HG03565 (cell line): Measurements from ENCODE around the gene TUBA4B.

Experiments
- ATAC-seq: cut with Tn5 transposase; IDR thresholded peaks from one replicate; pipeline ENCODE4 v1.9.1; 2021; ENCODE audit warnings: mild to moderate bottlenecking, moderate library complexity; ENCODE audit not compliant: unreplicated experiment

The TUBA4B gene

DNA sequence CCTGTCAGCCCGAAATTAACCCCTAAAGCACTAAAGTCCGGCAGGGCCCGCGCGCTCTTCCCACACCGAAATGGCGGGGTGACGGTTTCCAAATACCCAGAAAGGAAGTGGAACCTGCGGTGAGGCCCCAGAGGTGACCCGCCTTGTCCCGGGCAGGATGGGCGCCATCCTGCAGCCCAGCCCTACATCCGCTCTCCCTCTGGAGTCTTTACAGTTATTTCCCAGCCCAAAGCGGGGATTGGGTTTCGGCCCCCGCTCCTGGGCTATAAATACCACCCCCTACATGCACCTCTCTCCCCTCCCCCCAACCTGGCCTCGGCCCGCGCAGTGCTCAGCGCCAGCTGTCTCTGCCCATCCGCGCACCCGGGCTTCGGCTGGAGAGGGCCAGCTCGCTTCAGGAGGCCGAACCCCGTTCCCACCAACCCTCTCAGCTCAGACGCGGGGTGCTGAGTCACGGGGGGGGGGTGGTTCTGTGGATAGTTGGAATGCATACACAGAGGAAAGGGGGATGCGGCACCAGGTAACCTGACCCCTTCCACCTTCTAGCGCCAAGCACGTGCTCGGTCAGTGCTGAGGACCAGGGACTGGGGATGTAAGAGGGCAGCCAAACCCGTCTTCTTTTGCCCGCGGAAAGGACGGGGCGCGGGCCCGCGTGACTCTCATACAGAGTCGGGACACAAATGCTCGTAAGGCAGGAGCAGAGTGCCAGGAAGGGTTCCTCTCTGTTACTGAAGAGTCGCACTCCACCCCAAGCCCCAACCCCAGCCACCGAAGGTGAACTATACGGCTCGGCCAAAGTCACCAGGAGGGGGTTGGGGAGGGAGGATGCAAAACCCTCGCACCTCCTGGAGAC, at the start of gene TUBA4B:
TUBA4B (plus strand) TSS at position 344 of the 853 bp plus-strand sequence; CDS start at position 509, 165 bp downstream.
- no peak for ATAC-seq

DNA sequence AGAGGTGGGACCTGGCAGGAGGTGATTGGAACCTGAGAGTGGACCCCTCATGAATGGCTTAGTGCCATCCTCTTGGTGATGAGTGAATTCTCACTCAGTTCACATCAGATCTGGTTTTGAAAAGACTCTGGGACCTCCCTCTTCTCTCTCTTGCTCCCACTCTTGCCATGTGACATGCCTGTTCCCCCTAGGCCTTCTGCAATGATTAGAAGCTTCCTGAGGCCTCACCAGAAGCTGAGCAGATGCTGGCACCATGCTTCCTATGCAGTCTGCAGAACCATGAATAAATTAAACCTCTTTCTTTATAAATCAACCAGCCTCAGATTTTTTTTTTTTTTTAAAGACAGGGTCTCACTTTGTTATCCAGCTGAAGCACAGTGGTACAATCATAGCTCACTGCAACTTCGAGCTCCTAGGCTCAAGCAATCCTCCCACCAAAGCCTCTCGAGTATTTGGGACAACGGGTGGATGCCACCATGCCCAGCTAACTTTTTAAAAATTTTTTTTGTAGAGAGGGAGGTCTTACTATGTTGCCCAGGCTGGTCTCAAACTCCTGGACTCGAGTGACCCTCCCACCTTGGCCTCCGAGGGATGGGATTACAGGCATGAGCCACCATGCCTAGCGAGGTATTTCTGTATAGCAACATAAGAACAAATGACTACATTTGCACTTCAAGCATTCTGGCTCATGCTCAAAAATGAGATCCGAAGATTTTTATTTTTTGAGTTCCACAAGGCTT, 48.4 kb upstream of the TUBA4B start:
- ATAC-seq = no peak

DNA sequence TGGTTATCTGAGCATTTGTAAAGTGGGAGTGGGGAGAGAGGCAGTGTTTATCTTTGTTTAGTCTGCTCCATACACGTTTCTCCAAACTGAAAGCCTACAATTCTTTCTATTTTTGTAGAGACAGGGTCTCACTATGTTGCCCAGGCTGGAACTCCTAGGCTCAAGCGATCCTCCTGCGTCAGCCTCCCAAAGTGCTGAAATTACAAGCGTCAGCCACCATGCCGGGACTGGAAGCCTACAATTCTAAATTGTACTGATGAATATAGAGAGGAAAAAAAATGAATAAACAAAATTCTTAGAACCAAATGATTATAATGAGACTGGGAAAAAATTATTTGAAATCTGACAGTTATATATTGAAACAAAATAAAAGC, 47.9 kb upstream of the TUBA4B start:
- no peak for ATAC-seq

DNA sequence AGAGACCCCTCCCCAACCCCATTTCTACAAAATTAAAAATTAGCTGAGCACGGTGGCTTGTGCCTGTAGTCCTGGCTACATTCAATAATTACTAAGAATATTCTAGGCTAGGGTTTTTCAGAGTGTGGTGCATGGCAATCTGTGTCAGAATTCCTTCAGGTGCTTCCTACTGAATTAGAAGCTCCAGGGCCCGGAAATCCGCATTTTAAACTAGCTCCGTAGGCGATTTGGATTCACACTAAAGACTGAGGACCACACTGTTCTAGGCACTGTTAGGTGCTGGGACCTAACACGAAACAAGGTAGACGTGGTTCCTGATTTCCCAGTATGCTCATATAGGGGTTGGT, 47.1 kb upstream of the TUBA4B start:
- no peak for ATAC-seq

DNA sequence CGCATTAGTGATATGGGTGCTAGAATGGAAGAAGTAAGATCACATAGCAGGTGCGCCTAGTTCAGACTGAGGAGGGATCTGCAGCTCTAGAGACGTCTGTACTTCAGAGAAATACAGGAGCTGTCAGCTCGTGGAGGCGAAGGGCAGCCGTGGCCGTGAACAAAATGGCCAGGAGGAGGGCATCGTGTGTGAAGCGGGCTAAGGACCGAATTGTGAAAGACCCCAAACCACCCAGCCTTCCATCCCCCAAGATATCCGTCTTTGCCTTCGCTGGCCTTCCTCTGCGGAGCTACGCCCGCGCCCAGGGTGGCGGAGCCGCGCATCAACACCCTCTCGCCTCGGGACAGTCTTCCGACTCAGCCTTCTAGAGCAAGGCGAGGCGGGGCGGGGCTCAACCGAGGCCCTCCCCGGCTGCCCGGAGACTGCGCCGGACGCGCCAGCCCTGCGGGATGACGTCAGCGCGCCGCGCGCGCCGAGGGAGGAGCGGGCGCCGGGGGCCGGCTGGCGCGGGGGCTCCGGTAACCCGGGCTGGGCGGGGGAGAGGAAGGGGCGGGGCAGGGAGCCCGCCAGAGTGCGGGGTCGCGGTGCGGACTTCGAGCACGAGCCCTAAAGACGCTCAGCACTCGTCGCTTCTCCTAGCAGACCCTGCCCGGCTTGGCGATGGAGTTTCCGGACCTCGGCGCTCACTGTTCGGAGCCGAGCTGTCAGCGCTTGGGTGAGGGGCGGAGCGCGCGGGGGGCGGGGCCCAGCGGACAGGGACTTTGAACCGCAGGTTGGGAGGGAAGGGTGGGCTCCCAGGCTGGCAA, 46.5 kb upstream of the TUBA4B start, which contains the start of gene ZFAND2B:
ZFAND2B (plus strand) TSS at position 455 of the 806 bp plus-strand sequence; CDS start at position 661, 206 bp downstream.
- ATAC-seq = peak; percentile 95

DNA sequence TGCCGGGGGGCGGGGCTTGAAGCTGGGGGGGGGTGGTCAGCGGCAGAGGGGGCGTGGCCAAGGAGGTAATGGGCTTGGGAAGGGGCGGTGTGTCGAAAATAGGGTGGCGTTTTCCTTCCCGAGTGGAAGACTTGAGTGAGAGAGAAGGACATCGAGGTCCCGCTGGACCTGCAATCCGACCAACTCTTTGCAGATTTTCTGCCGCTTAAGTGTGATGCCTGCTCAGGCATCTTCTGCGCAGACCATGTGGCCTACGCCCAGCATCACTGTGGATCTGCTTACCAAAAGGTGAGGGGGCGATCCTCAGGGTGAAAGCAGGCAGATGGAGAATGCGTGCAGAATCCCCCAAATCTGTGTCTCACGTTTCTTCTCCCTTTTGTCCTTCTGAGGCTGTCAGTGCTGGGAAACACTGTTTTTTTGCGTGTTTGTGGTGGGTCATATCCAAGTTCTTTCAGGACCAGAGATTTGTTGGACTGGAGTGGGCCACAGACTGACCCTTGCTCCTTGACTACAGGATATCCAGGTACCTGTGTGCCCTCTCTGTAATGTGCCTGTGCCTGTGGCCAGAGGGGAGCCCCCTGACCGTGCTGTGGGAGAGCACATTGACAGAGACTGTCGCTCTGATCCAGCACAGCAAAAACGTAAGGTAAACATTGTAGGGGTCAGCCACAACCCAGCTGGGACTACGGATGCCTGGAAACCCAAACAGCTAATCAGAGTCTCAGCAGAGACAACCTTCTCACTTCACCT, 45.7 kb upstream of the TUBA4B start:
- ATAC-seq = no peak

DNA sequence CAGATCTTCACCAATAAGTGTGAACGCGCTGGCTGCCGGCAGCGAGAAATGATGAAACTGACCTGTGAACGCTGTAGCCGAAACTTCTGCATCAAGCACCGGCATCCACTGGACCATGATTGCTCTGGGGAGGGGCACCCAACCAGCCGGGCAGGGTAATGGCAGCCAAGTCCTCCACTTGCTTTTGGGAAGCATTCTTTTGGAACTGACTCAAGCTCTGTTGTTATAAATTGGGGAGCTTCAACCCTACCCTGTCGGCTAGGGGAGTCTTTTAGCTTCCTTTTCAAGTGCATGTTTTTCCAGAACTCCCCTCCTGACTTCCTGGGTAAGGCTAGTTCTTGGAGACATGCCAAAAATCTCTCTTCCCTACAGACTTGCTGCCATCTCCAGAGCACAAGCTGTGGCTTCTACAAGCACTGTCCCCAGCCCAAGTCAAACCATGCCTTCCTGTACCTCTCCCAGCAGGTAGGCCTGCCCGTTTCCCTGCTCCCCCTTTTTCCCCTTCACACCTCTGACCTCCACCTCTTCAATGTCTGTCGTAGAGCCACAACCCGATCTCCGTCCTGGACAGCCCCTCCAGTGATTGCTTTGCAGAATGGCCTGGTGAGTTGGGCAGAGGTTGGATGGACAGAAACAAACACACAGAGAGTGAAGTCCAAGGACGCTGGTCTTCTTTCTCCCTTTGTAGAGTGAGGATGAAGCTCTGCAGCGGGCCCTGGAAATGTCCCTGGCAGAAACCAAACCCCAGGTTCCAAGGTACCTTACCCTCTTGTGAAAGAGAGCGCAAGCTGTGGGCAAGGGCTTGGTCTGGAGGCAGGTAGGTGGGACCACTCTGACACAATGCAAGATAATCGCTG, 44.9 kb upstream of the TUBA4B start:
- no peak for ATAC-seq

DNA sequence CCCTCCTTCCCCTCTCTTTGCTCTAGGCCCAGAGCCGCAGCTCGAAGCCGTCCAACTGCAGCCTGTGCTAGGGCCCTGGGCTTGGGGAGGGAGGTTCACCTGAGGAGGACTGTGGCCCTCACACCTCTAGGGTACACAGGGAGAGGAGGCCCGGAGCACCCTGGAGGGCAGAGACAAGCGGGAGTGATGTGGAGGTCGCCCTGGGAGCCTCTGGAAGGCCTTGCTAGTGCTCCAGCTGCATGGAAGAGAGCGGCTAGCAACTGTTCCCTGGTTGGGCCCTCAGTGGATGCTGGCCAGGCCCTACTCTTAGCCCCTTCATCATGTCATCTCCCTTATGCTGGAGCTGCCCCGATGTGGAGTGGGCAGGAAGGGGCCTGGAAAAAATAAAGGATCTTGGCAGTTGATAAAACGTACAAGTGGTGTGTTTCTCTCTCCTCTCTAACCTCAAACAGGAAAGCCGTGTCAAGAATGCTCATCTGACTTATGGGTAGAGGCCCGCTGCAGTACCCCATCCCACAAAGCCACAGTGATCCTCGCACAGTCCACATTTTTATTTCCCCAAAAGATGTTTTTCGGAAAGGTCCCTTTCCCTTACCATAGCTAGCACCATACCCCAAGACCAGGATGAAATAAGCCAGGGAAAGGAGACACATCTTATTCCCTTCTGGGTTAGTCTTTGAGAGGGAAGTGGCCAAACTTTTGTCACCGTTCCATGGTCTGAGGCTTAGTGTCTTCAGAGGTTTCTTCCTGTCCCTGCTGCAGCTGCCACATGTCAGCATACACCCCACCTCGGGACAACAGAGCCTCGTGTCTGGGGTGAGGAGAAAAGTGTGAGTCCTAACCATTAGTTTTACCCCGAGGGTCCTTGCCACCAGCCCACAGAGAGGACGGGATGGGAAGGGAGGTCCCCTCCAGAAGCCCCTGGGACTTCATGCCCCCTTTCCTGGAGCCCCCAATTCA, 43.5 kb upstream of the TUBA4B start:
- no peak for ATAC-seq

DNA sequence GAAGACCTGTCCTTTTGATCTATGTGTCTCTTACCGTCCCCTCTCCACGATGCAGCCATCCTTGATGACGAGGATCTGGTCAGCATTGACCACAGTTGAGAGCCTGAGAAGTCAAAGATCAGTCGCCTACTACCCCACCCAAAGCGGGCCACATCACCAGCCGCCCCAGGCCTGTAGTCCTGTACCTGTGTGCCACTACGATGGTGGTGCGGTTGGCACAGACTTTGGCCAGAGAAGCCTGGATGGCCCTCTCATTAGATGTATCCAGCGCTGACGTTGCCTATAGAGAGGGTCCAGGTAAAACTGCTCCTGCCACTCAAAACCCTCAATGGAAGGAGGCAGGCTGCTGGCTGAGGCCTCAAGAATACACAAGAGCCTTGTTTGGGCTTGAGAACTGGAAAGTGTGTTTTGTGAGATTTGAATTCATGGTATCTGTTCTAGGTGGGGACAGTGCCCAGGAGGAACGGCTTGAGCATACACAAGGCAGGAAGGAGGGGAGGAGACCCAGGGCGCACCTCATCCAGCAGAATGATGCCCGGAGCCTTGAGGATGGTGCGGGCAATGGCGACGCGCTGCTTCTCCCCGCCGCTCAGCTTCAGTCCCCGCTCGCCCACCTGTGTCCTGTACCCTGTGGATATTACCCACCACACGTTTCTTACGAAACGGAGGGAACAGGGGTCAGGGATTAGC, 42.7 kb upstream of the TUBA4B start:
- no peak for ATAC-seq

DNA sequence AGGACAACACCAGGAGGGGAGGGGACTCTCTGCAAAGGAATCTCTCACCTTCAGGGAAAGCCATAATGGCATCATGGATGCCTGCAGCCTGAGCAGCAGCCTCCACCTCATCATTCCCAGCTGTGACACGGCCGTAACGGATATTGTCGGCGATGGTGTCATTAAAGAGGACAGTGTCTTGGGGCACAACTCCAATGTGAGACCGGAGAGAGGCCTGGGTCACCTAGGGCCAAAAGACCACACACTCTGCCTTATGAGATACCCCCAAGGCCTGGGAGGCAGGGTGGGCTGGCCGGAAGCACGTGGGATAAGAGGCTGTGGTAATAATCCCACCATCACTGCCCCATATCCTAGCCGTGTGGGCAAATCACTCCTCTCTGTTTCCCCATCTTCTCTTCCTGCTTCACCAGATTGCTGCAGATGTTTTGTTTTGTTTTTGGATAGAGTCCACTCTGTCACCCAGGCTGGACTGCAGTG, 42.1 kb upstream of the TUBA4B start:
- no peak for ATAC-seq

DNA sequence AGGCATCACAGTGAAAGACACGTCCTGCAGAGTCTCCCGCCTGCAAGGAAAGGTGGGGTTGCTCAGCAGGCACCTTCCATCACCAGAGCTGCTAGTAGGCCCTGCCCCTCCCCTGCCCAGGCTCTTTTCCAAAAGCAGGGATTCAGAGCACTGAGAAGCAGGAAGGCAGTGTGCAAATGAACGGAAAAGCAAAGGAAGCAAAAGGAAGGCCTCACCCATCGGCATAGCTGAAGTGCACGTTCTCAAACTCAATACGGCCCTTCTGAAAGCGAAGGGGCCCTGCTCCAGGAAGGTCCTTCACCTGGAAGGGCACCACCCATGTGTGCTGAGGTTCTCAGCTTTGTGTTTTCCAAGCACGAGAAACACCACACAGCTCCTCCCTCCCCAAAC, 40.0 kb upstream of the TUBA4B start:
- ATAC-seq = no peak

DNA sequence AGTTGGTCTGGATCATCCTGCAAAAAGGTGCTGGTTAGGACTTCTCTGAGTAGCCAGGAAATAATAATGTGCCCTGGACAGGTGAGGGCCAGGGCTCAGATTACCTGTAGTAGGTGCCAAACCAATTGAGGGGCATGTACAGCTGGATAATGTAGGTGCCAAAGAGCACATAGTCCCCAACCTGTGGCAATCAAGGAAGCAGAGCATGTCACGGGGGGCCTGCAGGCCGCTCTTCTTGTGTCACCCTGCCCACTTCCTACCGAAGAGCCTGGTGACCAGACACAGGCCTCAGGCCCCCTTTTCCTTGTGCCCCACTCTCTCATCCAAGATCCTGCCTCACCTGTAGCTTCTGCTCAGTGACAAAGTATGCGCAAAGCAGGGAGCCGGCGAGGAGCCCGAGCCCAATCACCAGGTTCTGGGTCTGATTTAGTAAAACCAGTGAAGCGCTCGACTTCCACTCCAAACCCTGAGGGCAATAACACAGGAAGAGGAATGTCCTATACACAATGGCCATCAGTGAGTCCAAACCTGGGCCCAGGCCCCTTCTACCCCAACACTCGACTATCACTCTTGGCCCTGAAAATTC, 39.5 kb upstream of the TUBA4B start:
- ATAC-seq = no peak

DNA sequence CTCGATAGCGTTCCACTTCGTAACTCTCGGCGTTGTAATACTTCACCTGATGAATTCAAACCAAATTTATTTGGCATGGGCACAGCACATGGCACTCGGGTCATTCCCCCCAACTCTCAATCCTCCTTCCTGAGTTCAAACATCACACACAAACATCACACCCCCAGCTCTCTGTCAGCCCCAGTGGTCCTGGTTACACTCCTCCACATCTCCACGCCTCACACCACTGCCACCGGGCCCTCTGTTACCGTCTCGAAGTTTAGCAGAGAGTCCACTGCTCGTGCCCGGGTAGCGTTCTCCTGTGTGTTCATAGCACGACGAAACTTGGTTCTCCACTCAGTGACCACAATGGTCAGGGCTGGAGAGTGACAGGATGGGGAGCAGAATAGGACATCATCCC, 38.9 kb upstream of the TUBA4B start:
- no peak for ATAC-seq

DNA sequence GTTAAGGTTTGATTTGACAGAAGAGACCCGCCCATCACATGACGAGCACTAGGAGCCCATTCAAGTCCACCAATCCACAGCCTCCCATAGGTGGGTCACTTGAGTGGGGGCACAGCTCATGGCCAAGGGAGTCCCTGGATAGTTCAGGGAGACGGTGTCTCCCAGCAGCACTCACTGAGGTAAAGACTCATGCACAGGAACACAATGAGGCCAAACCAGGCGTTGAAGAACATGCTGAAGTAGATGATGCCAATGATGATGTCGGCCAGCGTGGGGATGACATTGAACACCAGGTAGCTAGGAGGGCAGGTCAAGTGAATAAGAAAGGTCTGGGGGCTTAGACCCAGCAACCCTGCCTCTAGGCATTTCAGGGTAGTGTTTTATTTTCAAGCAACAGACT, 38.3 kb upstream of the TUBA4B start:
- no peak for ATAC-seq

DNA sequence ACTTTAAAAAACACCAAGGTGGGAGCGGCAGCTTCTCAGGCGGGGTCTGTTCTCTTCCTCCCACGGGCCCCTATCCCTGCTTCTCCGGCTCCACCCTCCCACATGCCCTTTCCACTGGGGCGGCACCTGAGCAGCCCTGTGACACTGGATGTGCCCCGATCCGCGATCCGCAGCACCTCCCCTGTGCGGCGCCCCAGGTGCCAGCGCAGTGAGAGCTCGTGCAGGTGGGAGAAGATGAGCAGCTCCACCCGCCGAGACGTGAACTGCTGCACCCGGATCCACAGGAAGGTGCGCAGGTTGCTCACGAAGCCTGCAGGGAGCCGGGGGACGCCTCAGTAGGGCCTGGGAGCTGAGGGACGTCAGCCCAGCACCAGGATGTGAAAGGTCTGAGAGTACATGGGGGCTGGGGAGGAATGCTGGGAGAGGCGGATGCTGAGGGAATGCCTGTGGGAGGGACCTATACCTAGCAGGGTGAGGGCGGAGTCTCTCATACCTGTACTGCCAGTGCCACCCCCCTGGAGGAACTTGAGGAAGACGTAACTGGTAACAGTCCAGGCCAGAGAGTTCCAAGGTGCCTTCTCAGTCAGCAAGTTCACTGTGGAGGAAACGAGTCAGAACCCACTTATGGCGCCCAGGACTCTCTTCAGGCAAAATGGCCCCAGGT, 37.0 kb upstream of the TUBA4B start:
- ATAC-seq = no peak

DNA sequence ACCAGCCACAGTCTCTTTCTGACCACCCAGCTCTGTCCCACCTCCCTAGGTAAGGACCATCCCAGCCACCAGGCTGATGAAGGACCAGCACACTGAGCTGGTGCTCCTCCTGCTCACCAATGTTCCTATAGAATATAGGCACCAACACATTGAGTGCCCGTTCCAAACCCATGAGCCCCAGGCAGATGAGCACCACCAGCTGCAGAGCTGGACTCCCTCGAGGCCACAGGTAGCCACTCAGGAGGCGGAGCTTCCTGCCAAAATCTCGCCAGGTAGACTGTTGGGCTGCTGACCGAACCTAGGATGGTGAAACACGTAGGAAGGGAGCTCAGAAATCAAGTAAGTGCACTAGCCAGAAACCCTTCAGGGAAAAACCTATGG, 36.5 kb upstream of the TUBA4B start:
- no peak for ATAC-seq

DNA sequence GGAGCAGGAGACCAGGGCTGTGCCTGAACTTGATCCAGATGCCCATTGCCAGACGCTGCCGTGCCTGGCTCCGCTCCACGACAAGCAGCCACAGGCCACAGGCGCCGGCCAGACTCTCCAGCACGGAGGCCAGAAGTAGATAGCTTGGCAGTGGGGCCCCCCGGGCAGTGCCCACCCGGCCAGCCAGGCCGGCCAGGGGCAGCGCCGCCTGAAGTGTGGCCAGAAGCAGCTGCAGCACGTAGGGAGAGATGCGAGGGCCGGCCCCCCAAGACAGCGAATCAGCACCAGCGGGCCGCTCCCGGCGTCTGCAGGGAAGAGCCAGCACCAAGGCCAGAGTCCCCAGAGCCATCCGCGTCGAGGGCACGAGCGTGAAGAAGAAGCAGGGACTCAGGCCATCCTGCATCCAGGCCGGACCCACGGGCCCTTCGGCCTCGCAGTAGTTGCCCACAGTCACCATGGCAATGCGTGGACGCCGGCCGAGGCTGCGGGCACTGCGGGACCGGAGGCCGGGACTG, 34.8 kb upstream of the TUBA4B start:
- ATAC-seq = peak; percentile 5
